Endothelial cell of umbilical vein (primary cell): ENCODE results near the gene PDXDC1. TPM values are rescaled to one million over a fixed set of nuclear protein-coding genes. Genes with fewer than 3 reads are reported as not detected.
"Not testable (repeated sequence)": the region's sequence is repeated elsewhere in the genome, so short reads cannot be mapped to it uniquely, and the experiment has no call there.

Experiments
- BruUV-seq: library from RNA; stranded (reverse); fragments of 400-500 nt; replicated peaks from 2 replicates; lab custom pipeline; 2021; lab: Mats Ljungman, UMichigan
- CTCF ChIA-PET: fragments of 300-600, 350-600 bp; sonication (Branson Sonifier 250); formaldehyde crosslinking; loops from one replicate; lab custom pipeline; 2021; ENCODE audit warnings: antibody characterized with exemption, inconsistent platforms; lab: Charles Lee
- POLR2A ChIA-PET: fragments of 300-600, 350-600 bp; sonication (Branson Sonifier 250); formaldehyde crosslinking; loops from one replicate; lab custom pipeline; 2021; ENCODE audit warnings: antibody characterized with exemption, inconsistent platforms; lab: Charles Lee
- DNase-seq: peaks from one replicate; pipeline ENCODE4 v3.0.0-alpha.2; 2011; ENCODE audit warnings: low read depth, low spot score
- FAIRE-seq: peaks from 2 replicates; lab custom pipeline; 2011; peaks lifted over from hg19 to GRCh38; lab: Jason Lieb, UNC
- H2AFZ ChIP-seq: 2 replicates; pipeline ENCODE4 v1.6.0; 2012; ENCODE audit warnings: low read depth, low read length, control low read depth, inconsistent platforms
- H3K27ac ChIP-seq: 2 replicates; pipeline ENCODE4 v1.5.1; 2011; ENCODE audit warnings: low read depth, mild to moderate bottlenecking, control low read depth, low read length, moderate library complexity; ENCODE audit not compliant: insufficient read depth
- H3K27me3 ChIP-seq, 2 experiments: 2 replicates each; pipeline versions ENCODE4 v1.6.0 to v1.6.1; 2011; ENCODE audit warnings: low read length in 2 of 2, mixed read lengths in 1 of 2; ENCODE audit not compliant: control insufficient read depth in 2 of 2, insufficient read depth in 2 of 2
- H3K36me3 ChIP-seq, 2 experiments: 2 replicates in 1 of 2; 3 replicates in 1 of 2; pipeline ENCODE4 v1.5.1; 2011; ENCODE audit warnings: low read length in 2 of 2, mild to moderate bottlenecking in 1 of 2, moderate library complexity in 1 of 2; ENCODE audit not compliant: control insufficient read depth in 2 of 2, insufficient read depth in 2 of 2; ENCODE audit errors: extremely low read depth in 1 of 2
- H3K4me1 ChIP-seq: 3 replicates; pipeline ENCODE4 v1.5.1; 2011; ENCODE audit warnings: mild to moderate bottlenecking, low read length; ENCODE audit not compliant: control insufficient read depth, insufficient read depth; ENCODE audit errors: extremely low read depth
- H3K4me2 ChIP-seq: 2 replicates; pipeline ENCODE4 v1.6.1; 2011; ENCODE audit warnings: low read length, control low read depth, mixed read lengths; ENCODE audit not compliant: insufficient read depth
- H3K4me3 ChIP-seq, 3 experiments: fragments of 200-600 bp in 1 of 3; sonication (generic), shearing (Covaris generic) in 1 of 3; replicated peaks in 1 of 3; 2 replicates each; pipeline ENCODE4 v1.5.1; 2011 to 2016; ENCODE audit warnings: control low read depth in 3 of 3, low read length in 3 of 3, mild to moderate bottlenecking in 2 of 3, inconsistent platforms in 1 of 3, low read depth in 1 of 3, moderate library complexity in 1 of 3; ENCODE audit not compliant: insufficient read depth in 1 of 3
- H3K79me2 ChIP-seq: 2 replicates; pipeline ENCODE4 v1.6.0; 2012; ENCODE audit warnings: low read length, inconsistent platforms; ENCODE audit not compliant: control insufficient read depth, insufficient read depth
- H3K9ac ChIP-seq: replicated peaks from 2 replicates; pipeline ENCODE3; 2011; ENCODE audit warnings: low read length, control low read depth; ENCODE audit not compliant: insufficient read depth; ENCODE audit errors: extremely low read depth
- H3K9me1 ChIP-seq: replicated peaks from 3 replicates; pipeline ENCODE4 v1.6.0; 2011; ENCODE audit warnings: mild to moderate bottlenecking, low read length; ENCODE audit not compliant: control insufficient read depth, insufficient read depth; ENCODE audit errors: extremely low read depth
- H3K9me3 ChIP-seq: replicated peaks from 2 replicates; pipeline ENCODE4 v1.5.1; 2012; ENCODE audit warnings: low read length, inconsistent platforms; ENCODE audit not compliant: control insufficient read depth, insufficient read depth
- H4K20me1 ChIP-seq: replicated peaks from 2 replicates; pipeline ENCODE3; 2011; ENCODE audit warnings: mild to moderate bottlenecking, low read length; ENCODE audit not compliant: control insufficient read depth, insufficient read depth; ENCODE audit errors: extremely low read depth
- dilution Hi-C: fragments of 300-500 bp; cut with MboI; formaldehyde crosslinking; loops from one replicate; pipeline ENCODE4 v1.15.0; 2019; ENCODE audit warnings: low sequenced_read_pairs; ENCODE audit not compliant: extremely low pct_ligation_motif_present
- intact Hi-C: fragments of 100-400 bp; cut with micrococcal nuclease; formaldehyde crosslinking; loops from one replicate; pipeline ENCODE4 v1.10.0; 2022
- polyA plus RNA-seq, 4 experiments: library from polyadenylated mRNA; depleted of rRNA in 3 of 4; stranded (reverse) in 3 of 4; unstranded in 1 of 4; fragments of >200 nt; gene quantifications; 2 replicates each; pipeline versions ENCODE4 v1.2.1 to v1.2.3, GENCODE V29; 2011 to 2012; ENCODE audit warnings: missing spikeins in 1 of 4
- total RNA-seq: library from RNA; stranded (reverse); gene quantifications from 2 replicates; pipeline ENCODE4 v1.2.3, GENCODE V29; 2021

The PDXDC1 gene
- total and polyA plus RNA-seq, 2 donors (not counting 3 experiments of a cell fraction or from before 2014, with no cell fraction given): 44.6 to 78.9 TPM

- H3K9me3 ChIP-seq, H3K9ac ChIP-seq, H3K27ac ChIP-seq, H2AFZ ChIP-seq, H3K79me2 ChIP-seq, FAIRE-seq, BruUV-seq, H3K9me1 ChIP-seq, H3K4me2 ChIP-seq, CTCF ChIA-PET, dilution Hi-C loops, DNase-seq, H3K36me3 ChIP-seq, H3K4me3 ChIP-seq, POLR2A ChIA-PET, intact Hi-C loops, H4K20me1 ChIP-seq, H3K27me3 ChIP-seq, H3K4me1 ChIP-seq: not testable (repeated sequence)
Measured at GRCh38 chr16:14937994-14938393, 36.8 kb upstream of the PDXDC1 start.

GRCh38 chr16:14942686-14943085 is 32.1 kb upstream of the PDXDC1 start:
- BruUV-seq, dilution Hi-C loops: not testable (repeated sequence)

More at GRCh38 chr16:14942686-14943085, 32.1 kb upstream of the PDXDC1 start:
- H3K27ac ChIP-seq, H3K4me1 ChIP-seq, H3K9me3 ChIP-seq, H3K4me3 ChIP-seq, H4K20me1 ChIP-seq, H3K4me2 ChIP-seq, H3K9ac ChIP-seq, H3K79me2 ChIP-seq, H3K27me3 ChIP-seq, FAIRE-seq, H3K9me1 ChIP-seq, DNase-seq, CTCF ChIA-PET, H3K36me3 ChIP-seq, POLR2A ChIA-PET, H2AFZ ChIP-seq, intact Hi-C loops: not testable (repeated sequence)
